CD14-positive monocyte (primary cell): ENCODE data around the gene ARHGEF10L. TPM values are rescaled to one million over a fixed set of nuclear protein-coding genes. Genes with fewer than 3 reads are reported as not detected.

Experiments
- DNase-seq, 3 donors: peaks; one replicate each; pipeline ENCODE4 v3.0.0-alpha.2; 2011 to 2022
- H2AFZ ChIP-seq: 2 replicates; pipeline ENCODE4 v1.6.0; 2012; ENCODE audit warnings: mild to moderate bottlenecking, low read depth, low read length, inconsistent platforms; ENCODE audit not compliant: insufficient read depth, poor library complexity, severe bottlenecking
- H3K27ac ChIP-seq, 2 donors: 1 replicate in 1 of 2; 2 replicates in 1 of 2; pipeline ENCODE4 v1.5.1; 2012 to 2013; ENCODE audit warnings: low read length in 2 of 2, control low read depth in 1 of 2, inconsistent platforms in 1 of 2, low read depth in 1 of 2, mild to moderate bottlenecking in 1 of 2
- H3K27me3 ChIP-seq, 2 donors: one replicate each; pipeline versions ENCODE4 v1.6.0 to v1.6.1; 2011 to 2013; ENCODE audit warnings: low read length in 2 of 2; ENCODE audit not compliant: control insufficient read depth in 2 of 2, insufficient read depth in 2 of 2
- H3K36me3 ChIP-seq, 2 donors: replicated peaks in 1 of 2; 1 replicate in 1 of 2; 2 replicates in 1 of 2; pipeline versions ENCODE4 v1.5.1 to v1.6.1; 2012 to 2013; ENCODE audit warnings: low read length in 2 of 2, control low read depth in 1 of 2, inconsistent platforms in 1 of 2, mild to moderate bottlenecking in 1 of 2; ENCODE audit not compliant: insufficient read depth in 2 of 2, control insufficient read depth in 1 of 2
- H3K4me1 ChIP-seq, 2 donors: 1 replicate in 1 of 2; 2 replicates in 1 of 2; pipeline versions ENCODE4 v1.5.1 to v1.6.1; 2012 to 2013; ENCODE audit warnings: low read length in 2 of 2, control low read depth in 1 of 2, inconsistent platforms in 1 of 2, mild to moderate bottlenecking in 1 of 2, moderate library complexity in 1 of 2; ENCODE audit not compliant: insufficient read depth in 2 of 2, control insufficient read depth in 1 of 2
- H3K4me2 ChIP-seq: replicated peaks from 2 replicates; pipeline ENCODE3; 2012; ENCODE audit warnings: low read length, moderate library complexity, mild to moderate bottlenecking; ENCODE audit not compliant: poor library complexity, severe bottlenecking; ENCODE audit errors: extremely low read depth
- H3K4me3 ChIP-seq, 3 experiments: fragments of 200-600 bp in 1 of 3; sonication (generic) in 1 of 3; replicated peaks in 1 of 3; 1 replicate in 2 of 3; 2 replicates in 1 of 3; pipeline ENCODE4 v1.5.1; 2011 to 2013; ENCODE audit warnings: low read length in 3 of 3, mild to moderate bottlenecking in 3 of 3, control low read depth in 2 of 3, low read depth in 2 of 3, inconsistent platforms in 1 of 3, moderate library complexity in 1 of 3
- H3K79me2 ChIP-seq: 2 replicates; pipeline ENCODE4 v1.6.0; 2012; ENCODE audit warnings: mild to moderate bottlenecking, control low read depth, inconsistent platforms, low read length, moderate library complexity; ENCODE audit not compliant: insufficient read depth
- H3K9ac ChIP-seq: 2 replicates; pipeline ENCODE4 v1.6.0; 2017; ENCODE audit warnings: low read length, mild to moderate bottlenecking; ENCODE audit not compliant: insufficient read depth, poor library complexity, severe bottlenecking
- H3K9me3 ChIP-seq, 2 donors: replicated peaks in 1 of 2; 1 replicate in 1 of 2; 2 replicates in 1 of 2; pipeline versions ENCODE4 v1.5.1 to v1.6.1; 2012 to 2013; ENCODE audit warnings: low read length in 2 of 2, control low read depth in 1 of 2; ENCODE audit not compliant: control insufficient read depth in 1 of 2, insufficient read depth in 1 of 2
- H4K20me1 ChIP-seq: 2 replicates; pipeline ENCODE4 v1.6.0; 2012; ENCODE audit warnings: mild to moderate bottlenecking, low read length, control low read depth, moderate library complexity; ENCODE audit not compliant: insufficient read depth
- H3K27ac Mint-ChIP-seq, 7 donors: one replicate each; pipeline ENCODE4 v1.8.0; 2020; ENCODE audit warnings: mild to moderate bottlenecking in 7 of 7, mixed read lengths in 7 of 7, moderate library complexity in 6 of 7, inconsistent platforms in 2 of 7
- H3K27me3 Mint-ChIP-seq, 3 donors: one replicate each; pipeline ENCODE4 v1.8.0; 2021 to 2022; ENCODE audit warnings: low read depth in 3 of 3, mild to moderate bottlenecking in 3 of 3, mixed read lengths in 3 of 3, moderate library complexity in 3 of 3, inconsistent platforms in 1 of 3
- H3K36me3 Mint-ChIP-seq, 2 donors: one replicate each; pipeline ENCODE4 v1.8.0; 2020; ENCODE audit warnings: mixed read lengths in 2 of 2, inconsistent platforms in 1 of 2, mild to moderate bottlenecking in 1 of 2
- H3K4me1 Mint-ChIP-seq: one replicate; pipeline ENCODE4 v1.8.0; 2020; ENCODE audit warnings: mild to moderate bottlenecking, mixed read lengths
- H3K4me3 Mint-ChIP-seq, 2 donors: one replicate each; pipeline ENCODE4 v1.8.0; 2020; ENCODE audit warnings: mild to moderate bottlenecking in 2 of 2, mixed read lengths in 2 of 2, moderate library complexity in 1 of 2
- H3K9me3 Mint-ChIP-seq, 7 donors: one replicate each; pipeline ENCODE4 v1.8.0; 2020 to 2022; ENCODE audit warnings: mixed read lengths in 7 of 7, mild to moderate bottlenecking in 6 of 7, moderate library complexity in 6 of 7, inconsistent platforms in 2 of 7
- WGBS: methylation state at CpG from one replicate; pipeline ENCODE4 v1.1.5; 2013; ENCODE audit warnings: missing lambda C conversion rate; ENCODE audit not compliant: insufficient coverage; 5-methylcytosine and 5-hydroxymethylcytosine counted together
- intact Hi-C, 2 donors: fragments of 100-400 bp; cut with micrococcal nuclease; formaldehyde crosslinking; loops; one replicate each; pipeline versions ENCODE4 v1.15.0 to v1.15.1; 2023
- polyA plus RNA-seq, 3 donors: library from polyadenylated mRNA; depleted of rRNA in 1 of 3; unstranded in 2 of 3; stranded (reverse) in 1 of 3; fragments of 300-500 nt in 2 of 3; fragments of >200 nt in 1 of 3; fragmentation: Illumina TruSeq in 2 of 3; gene quantifications; 1 replicate in 2 of 3; 2 replicates in 1 of 3; pipeline ENCODE4 v1.2.3, GENCODE V29; 2012 to 2021
- TF ChIP-seq, protein P1 (sequence below): fragments of 200-600 bp; IDR thresholded peaks from one replicate; pipeline ENCODE4 v1.8.0; 2022; ENCODE audit warnings: antibody characterized with exemption, mild to moderate bottlenecking

The ARHGEF10L gene
- polyA plus RNA-seq, 3 donors = 20.7 to 95.7 (median 23.7) TPM

DNA sequence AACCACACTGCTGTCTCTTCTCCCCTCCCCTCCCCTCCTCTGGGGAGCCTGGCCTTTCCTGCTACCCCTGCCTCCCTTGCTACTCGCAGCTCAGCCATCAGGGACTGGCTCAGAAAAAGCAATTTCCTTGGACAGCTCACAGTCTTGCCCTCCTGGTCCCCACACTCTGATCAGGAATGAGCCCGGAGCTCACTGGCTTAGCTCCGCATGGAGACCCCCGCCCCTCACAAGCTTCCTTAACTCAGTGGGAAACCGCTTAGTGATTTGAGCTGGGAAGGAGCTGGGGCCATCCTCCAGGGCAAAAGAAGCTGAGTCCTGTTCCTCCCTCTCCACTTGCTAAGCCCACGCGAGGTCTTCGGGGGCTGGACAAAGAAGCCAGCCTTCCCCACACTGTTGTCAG, 145.3 kb downstream of the ARHGEF10L start:
- 91% methylated on average over 7 of the region's 8 CpGs for WGBS
- no peak overlapping the region for H2AFZ ChIP-seq
- H3K4me1 ChIP-seq = no peaks in the 10 kb centered on the region
- H3K27ac ChIP-seq = no peak overlapping the region
- H3K79me2 ChIP-seq = peaks cover 6% of the 10 kb centered on the region
- no peak overlapping the region for H3K9ac ChIP-seq
- TF ChIP-seq, protein P1, sequence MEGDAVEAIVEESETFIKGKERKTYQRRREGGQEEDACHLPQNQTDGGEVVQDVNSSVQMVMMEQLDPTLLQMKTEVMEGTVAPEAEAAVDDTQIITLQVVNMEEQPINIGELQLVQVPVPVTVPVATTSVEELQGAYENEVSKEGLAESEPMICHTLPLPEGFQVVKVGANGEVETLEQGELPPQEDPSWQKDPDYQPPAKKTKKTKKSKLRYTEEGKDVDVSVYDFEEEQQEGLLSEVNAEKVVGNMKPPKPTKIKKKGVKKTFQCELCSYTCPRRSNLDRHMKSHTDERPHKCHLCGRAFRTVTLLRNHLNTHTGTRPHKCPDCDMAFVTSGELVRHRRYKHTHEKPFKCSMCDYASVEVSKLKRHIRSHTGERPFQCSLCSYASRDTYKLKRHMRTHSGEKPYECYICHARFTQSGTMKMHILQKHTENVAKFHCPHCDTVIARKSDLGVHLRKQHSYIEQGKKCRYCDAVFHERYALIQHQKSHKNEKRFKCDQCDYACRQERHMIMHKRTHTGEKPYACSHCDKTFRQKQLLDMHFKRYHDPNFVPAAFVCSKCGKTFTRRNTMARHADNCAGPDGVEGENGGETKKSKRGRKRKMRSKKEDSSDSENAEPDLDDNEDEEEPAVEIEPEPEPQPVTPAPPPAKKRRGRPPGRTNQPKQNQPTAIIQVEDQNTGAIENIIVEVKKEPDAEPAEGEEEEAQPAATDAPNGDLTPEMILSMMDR = no peak
- Mint-ChIP-seq H3K9me3 (no peaks in the 10 kb centered on the region), H3K36me3 (peaks cover 70 to 93% of the 10 kb centered on the region in 2 donors), H3K4me3 (no peak overlapping the region), H3K4me1 (peaks cover 3% of the 10 kb centered on the region), H3K27me3 (peaks cover 0 to 3% (median 1%) of the 10 kb centered on the region in 3 donors), H3K27ac (peak overlapping the region in 1 of 7 donors; percentile 15)
- no peaks in the 10 kb centered on the region for H3K9me3 ChIP-seq
- H3K4me2 ChIP-seq = no peak overlapping the region
- intact Hi-C loops = no loop called here
- H4K20me1 ChIP-seq = peaks cover 100% of the 10 kb centered on the region
- no peaks in the 10 kb centered on the region for H3K27me3 ChIP-seq
- no peak overlapping the region for H3K4me3 ChIP-seq
- peaks cover 82 to 95% of the 10 kb centered on the region in 2 donors for H3K36me3 ChIP-seq
- DNase-seq = no peak

DNA sequence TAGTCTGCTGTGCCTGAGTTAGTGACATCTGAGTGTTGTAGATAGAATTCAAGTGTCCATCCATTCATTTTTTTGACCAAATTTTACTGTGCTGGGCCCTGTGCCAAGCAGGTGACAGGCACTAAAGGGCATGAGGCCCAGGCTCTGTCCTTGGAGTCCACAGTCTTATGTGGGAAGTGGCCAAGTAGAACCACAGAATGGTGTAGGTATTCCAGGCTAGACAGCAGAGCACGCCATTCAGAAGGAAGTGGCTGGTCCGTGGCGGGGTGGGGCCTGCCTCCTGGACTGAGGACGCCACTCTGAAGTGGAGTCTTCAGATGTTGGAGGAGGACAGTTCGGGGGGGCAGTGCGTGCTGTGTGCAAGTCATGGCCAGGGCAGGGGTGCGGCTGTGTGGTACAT, 146.8 kb downstream of the ARHGEF10L start:
- peaks cover 100% of the 10 kb centered on the region for H4K20me1 ChIP-seq
- H3K27me3 Mint-ChIP-seq = peaks cover 0 to 3% (median 1%) of the 10 kb centered on the region in 3 donors
- 55% methylated on average over 6 of the region's 7 CpGs for whole genome bisulfite sequencing
- no peak overlapping the region for H3K27ac ChIP-seq
- no peak overlapping the region for H2AFZ ChIP-seq
- H3K36me3 ChIP-seq = peaks cover 84 to 95% of the 10 kb centered on the region in 2 donors
- H3K9me3 ChIP-seq = no peaks in the 10 kb centered on the region
- no peaks in the 10 kb centered on the region for H3K27me3 ChIP-seq
- H3K79me2 ChIP-seq = peaks cover 6% of the 10 kb centered on the region
- intact Hi-C loops = no loop called here
- no peak overlapping the region for H3K4me3 ChIP-seq
- TF ChIP-seq, protein P1 = no peak
- H3K27ac Mint-ChIP-seq = no peak overlapping the region
- no peak overlapping the region for H3K4me3 Mint-ChIP-seq
- no peaks in the 10 kb centered on the region for H3K9me3 Mint-ChIP-seq
- H3K9ac ChIP-seq = no peak overlapping the region
- DNase-seq = no peak
- peaks cover 73 to 93% of the 10 kb centered on the region in 2 donors for H3K36me3 Mint-ChIP-seq
- H3K4me1 ChIP-seq = peaks cover 0 to 9% of the 10 kb centered on the region in 2 donors
- peaks cover 8% of the 10 kb centered on the region for H3K4me1 Mint-ChIP-seq
- no peak overlapping the region for H3K4me2 ChIP-seq
